ENCODE data around the gene ELL3.

GRCh38 chr15:43795997-43796396 lies 19.2 kb upstream of the ELL3 start:
- TF ChIP-seq CTCF (IDR thresholded peaks at IDR 0.05; ENCODE audit: low read length) (no peak), EZH2phosphoT487 (IDR thresholded peaks at IDR 0.05; ENCODE audit: low read length) (no peak), EZH2 (optimal IDR thresholded peaks at IDR 0.05; ENCODE audit: low read depth, low read length) (no peak)

Data from MM.1S (cell line).